ENCODE data around the gene RXRA. TPM values are rescaled to one million over a fixed set of nuclear protein-coding genes. Genes with fewer than 3 reads are reported as not detected.

RXRA gene
- polyA plus RNA-seq, 1 donor from 2014 or later = 2.7 TPM

GRCh38 chr9:134328341-134328840 is 2.1 kb downstream of the RXRA start:
- Histone ChIP-seq H3F3A (ENCODE audit: insufficient read depth, low read length, poor library complexity, severe bottlenecking) (no peaks in the 10 kb centered on the region), H2AFZ (ENCODE audit: low read depth, low read length) (no peak overlapping the region), H3K9me2 (ENCODE audit: insufficient read depth, low read length) (no peaks in the 10 kb centered on the region), H3K79me2 (replicated peaks; ENCODE audit: insufficient read depth, low read length) (peaks cover 49% of the 10 kb centered on the region), H3K9me3 (ENCODE audit: low read length) (no peaks in the 10 kb centered on the region), H3K4me2 (ENCODE audit: low read length) (no peak overlapping the region), H3K27ac (ENCODE audit: low read length) (no peak overlapping the region), H3K36me3 (ENCODE audit: insufficient read depth, low read length) (no peaks in the 10 kb centered on the region), H3K4me3 (ENCODE audit: low read length) (peak overlapping the region; percentile 71), H4K20me1 (ENCODE audit: insufficient read depth) (no peaks in the 10 kb centered on the region), H3K27me3 (ENCODE audit: insufficient read depth, low read depth, low read length) (no peaks in the 10 kb centered on the region), H3K9ac (ENCODE audit: low read length) (peak overlapping the region; percentile 62)
- TF ChIP-seq, protein P1, sequence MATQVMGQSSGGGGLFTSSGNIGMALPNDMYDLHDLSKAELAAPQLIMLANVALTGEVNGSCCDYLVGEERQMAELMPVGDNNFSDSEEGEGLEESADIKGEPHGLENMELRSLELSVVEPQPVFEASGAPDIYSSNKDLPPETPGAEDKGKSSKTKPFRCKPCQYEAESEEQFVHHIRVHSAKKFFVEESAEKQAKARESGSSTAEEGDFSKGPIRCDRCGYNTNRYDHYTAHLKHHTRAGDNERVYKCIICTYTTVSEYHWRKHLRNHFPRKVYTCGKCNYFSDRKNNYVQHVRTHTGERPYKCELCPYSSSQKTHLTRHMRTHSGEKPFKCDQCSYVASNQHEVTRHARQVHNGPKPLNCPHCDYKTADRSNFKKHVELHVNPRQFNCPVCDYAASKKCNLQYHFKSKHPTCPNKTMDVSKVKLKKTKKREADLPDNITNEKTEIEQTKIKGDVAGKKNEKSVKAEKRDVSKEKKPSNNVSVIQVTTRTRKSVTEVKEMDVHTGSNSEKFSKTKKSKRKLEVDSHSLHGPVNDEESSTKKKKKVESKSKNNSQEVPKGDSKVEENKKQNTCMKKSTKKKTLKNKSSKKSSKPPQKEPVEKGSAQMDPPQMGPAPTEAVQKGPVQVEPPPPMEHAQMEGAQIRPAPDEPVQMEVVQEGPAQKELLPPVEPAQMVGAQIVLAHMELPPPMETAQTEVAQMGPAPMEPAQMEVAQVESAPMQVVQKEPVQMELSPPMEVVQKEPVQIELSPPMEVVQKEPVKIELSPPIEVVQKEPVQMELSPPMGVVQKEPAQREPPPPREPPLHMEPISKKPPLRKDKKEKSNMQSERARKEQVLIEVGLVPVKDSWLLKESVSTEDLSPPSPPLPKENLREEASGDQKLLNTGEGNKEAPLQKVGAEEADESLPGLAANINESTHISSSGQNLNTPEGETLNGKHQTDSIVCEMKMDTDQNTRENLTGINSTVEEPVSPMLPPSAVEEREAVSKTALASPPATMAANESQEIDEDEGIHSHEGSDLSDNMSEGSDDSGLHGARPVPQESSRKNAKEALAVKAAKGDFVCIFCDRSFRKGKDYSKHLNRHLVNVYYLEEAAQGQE (IDR thresholded peaks at IDR 0.05; ENCODE audit: borderline replicate concordance) = no peak
- TF ChIP-seq, protein P2, sequence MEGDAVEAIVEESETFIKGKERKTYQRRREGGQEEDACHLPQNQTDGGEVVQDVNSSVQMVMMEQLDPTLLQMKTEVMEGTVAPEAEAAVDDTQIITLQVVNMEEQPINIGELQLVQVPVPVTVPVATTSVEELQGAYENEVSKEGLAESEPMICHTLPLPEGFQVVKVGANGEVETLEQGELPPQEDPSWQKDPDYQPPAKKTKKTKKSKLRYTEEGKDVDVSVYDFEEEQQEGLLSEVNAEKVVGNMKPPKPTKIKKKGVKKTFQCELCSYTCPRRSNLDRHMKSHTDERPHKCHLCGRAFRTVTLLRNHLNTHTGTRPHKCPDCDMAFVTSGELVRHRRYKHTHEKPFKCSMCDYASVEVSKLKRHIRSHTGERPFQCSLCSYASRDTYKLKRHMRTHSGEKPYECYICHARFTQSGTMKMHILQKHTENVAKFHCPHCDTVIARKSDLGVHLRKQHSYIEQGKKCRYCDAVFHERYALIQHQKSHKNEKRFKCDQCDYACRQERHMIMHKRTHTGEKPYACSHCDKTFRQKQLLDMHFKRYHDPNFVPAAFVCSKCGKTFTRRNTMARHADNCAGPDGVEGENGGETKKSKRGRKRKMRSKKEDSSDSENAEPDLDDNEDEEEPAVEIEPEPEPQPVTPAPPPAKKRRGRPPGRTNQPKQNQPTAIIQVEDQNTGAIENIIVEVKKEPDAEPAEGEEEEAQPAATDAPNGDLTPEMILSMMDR (IDR thresholded peaks at IDR 0.05; ENCODE audit: poor library complexity, severe bottlenecking) = no peak
- TF ChIP-seq SMC3 (conservative IDR thresholded peaks at IDR 0.05; ENCODE audit: poor library complexity) (no peak), RAD21 (conservative IDR thresholded peaks at IDR 0.05) (no peak), TAF1 (IDR thresholded peaks at IDR 0.05; ENCODE audit: low read depth) (no peak), EZH2 (IDR thresholded peaks at IDR 0.05; ENCODE audit: borderline replicate concordance, insufficient read depth, low read length, poor library complexity, severe bottlenecking) (no peak), EP300 (conservative IDR thresholded peaks at IDR 0.05; ENCODE audit: poor library complexity, severe bottlenecking) (no peak), MXI1 (conservative IDR thresholded peaks at IDR 0.05; ENCODE audit: poor library complexity, severe bottlenecking) (no peak), POLR2AphosphoS5 (IDR thresholded peaks at IDR 0.05) (no peak)

DNA sequence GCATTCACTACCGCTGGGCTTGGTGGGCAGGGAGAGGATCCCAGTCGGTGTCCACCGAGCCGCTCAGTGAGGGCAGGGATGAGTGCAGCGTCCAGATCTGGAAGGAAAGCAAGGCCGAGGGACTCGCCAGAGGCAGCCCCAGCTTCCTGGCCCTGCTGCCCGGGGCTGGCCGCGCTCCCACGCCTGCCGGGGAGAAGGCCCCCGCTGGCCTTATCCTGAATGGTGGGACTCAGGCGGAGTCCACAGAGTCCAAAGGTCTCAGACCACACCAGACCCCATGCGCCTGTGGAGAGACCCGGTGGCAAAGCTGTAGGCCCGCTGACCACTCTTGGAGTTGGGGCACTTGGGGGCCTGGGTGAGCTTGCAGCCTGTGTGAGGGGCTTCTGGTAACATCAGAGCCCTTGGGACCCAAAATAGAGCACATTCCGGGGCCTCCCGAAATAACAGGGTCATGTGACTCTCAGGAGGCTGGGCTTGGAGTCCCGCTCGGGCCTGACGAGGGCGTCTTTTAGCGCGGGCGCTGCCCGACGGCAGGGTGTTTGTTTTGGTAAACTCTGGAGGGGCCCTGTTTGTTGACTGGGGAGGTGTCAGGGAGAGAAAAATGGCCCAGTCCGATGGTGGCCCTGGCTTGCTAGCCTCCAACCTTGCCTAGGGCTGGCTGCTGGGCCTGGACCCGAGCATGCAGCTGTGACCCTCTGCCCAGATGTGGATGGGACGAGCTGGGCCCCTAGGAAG is 2.8 kb downstream of the RXRA start:
- Histone ChIP-seq H3K4me2 (ENCODE audit: low read length) (no peak overlapping the region), H4K20me1 (ENCODE audit: insufficient read depth) (no peaks in the 10 kb centered on the region), H3K79me2 (replicated peaks; ENCODE audit: insufficient read depth, low read length) (peaks cover 49% of the 10 kb centered on the region)

More for the DNA sequence above, 2.8 kb downstream of the RXRA start:
- H3K9ac ChIP-seq (ENCODE audit: low read length) = peak overlapping the region; percentile 62
- H3K9me2 ChIP-seq (ENCODE audit: insufficient read depth, low read length) = no peaks in the 10 kb centered on the region
- H3K36me3 ChIP-seq (ENCODE audit: insufficient read depth, low read length) = no peaks in the 10 kb centered on the region
- H3K27me3 ChIP-seq (ENCODE audit: insufficient read depth, low read depth, low read length) = no peaks in the 10 kb centered on the region
- H3K4me3 ChIP-seq (ENCODE audit: low read length) = peak overlapping the region; percentile 71
- no peaks in the 10 kb centered on the region for H3F3A ChIP-seq (ENCODE audit: insufficient read depth, low read length, poor library complexity, severe bottlenecking)
- H3K9me3 ChIP-seq (ENCODE audit: low read length) = no peaks in the 10 kb centered on the region
- no peak overlapping the region for H3K27ac ChIP-seq (ENCODE audit: low read length)
- no peak overlapping the region for H2AFZ ChIP-seq (ENCODE audit: low read depth, low read length)
- TF ChIP-seq POLR2AphosphoS5 (IDR thresholded peaks at IDR 0.05) = no peak
- TF ChIP-seq SMC3 (conservative IDR thresholded peaks at IDR 0.05; ENCODE audit: poor library complexity) = no peak
- no peak for TF ChIP-seq RAD21 (conservative IDR thresholded peaks at IDR 0.05)
- TF ChIP-seq MXI1 (conservative IDR thresholded peaks at IDR 0.05; ENCODE audit: poor library complexity, severe bottlenecking) = no peak
- TF ChIP-seq, protein P1 (IDR thresholded peaks at IDR 0.05; ENCODE audit: borderline replicate concordance) = no peak
- TF ChIP-seq EP300 (conservative IDR thresholded peaks at IDR 0.05; ENCODE audit: poor library complexity, severe bottlenecking) = no peak
- TF ChIP-seq EZH2 (IDR thresholded peaks at IDR 0.05; ENCODE audit: borderline replicate concordance, insufficient read depth, low read length, poor library complexity, severe bottlenecking) = no peak
- no peak for TF ChIP-seq TAF1 (IDR thresholded peaks at IDR 0.05; ENCODE audit: low read depth)
